Prostate gland (tissue), 2 donors: ENCODE data around the gene PMS1.

Source experiments
- POLR2AphosphoS5 ChIP-seq: sonication (generic); formaldehyde crosslinking; IDR thresholded peaks from one replicate; pipeline ENCODE4 v1.6.1; 2017; ENCODE audit warnings: antibody characterized with exemption
- TF ChIP-seq, protein P1 (sequence below), 4 experiments: fragments of 200-600 bp in 2 of 4; fragments of 450-650 bp in 2 of 4; sonication (generic) in 2 of 4; IDR thresholded peaks; 1 replicate in 3 of 4; 2 replicates in 1 of 4; pipeline ENCODE4 v1.5.1; 2016 to 2019; ENCODE audit warnings: antibody characterized with exemption in 4 of 4, mild to moderate bottlenecking in 2 of 4, moderate library complexity in 2 of 4

DNA sequence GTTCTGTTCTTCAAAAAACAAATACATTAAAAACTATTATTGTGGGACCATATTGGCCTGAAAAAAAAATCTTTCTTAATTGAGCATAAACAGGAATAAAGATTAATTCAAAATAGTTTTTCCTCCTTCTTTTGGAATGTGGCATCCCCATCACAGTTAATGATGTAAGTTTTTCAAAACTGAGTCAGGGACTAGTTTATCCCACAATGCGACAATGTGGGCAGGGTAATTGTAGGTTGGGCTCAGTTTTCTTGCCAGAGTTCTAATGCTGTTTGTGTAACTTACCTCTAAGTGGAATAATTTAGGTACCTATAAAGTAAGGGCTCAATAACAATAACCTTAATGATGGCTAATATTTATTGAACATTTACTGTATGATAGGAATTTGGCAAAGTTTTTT is 82.0 kb downstream of the PMS1 start:
- TF ChIP-seq POLR2AphosphoS5, result no peak
- TF ChIP-seq, protein P1, sequence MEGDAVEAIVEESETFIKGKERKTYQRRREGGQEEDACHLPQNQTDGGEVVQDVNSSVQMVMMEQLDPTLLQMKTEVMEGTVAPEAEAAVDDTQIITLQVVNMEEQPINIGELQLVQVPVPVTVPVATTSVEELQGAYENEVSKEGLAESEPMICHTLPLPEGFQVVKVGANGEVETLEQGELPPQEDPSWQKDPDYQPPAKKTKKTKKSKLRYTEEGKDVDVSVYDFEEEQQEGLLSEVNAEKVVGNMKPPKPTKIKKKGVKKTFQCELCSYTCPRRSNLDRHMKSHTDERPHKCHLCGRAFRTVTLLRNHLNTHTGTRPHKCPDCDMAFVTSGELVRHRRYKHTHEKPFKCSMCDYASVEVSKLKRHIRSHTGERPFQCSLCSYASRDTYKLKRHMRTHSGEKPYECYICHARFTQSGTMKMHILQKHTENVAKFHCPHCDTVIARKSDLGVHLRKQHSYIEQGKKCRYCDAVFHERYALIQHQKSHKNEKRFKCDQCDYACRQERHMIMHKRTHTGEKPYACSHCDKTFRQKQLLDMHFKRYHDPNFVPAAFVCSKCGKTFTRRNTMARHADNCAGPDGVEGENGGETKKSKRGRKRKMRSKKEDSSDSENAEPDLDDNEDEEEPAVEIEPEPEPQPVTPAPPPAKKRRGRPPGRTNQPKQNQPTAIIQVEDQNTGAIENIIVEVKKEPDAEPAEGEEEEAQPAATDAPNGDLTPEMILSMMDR (IDR thresholded peaks at IDR 0.05), result no peak
